ENCODE data around the gene BABAM1.

DNA sequence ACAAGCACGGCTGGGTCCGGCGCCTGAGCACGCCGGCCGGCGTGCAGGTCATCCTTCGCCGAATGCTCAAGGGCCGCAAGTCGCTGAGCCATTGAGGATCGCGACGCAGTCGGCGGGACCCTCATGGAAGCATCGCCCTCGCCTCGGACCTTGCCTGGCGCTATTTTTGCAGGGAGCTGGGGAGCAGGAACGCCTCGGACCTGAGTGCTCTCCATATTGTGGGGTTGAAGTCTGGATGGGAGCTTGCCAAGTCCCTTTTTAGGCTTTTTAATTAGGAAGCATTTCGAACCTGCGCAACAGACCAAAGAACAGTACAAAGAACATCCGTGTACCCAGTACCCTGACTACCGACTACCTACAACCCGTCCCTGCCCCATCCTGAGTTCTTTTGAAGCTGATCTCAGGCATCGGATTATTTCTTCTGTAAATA, 39.1 kb downstream of the BABAM1 start:
- TF ChIP-seq POLR2AphosphoS5 (IDR thresholded peaks at IDR 0.05; ENCODE audit: low read depth, low read length) (no peak), POLR2A (IDR thresholded peaks at IDR 0.05; ENCODE audit: low read depth, low read length) (no peak)

All from GM12891 (cell line).